Hepatocyte (in vitro differentiated cells): ENCODE data around the gene MXRA7.

Experiments used
- EZH2 ChIP-seq: fragments of 200-600 bp; sonication (generic); IDR thresholded peaks from 2 replicates; pipeline ENCODE4 v1.6.1; 2016; ENCODE audit warnings: antibody characterized with exemption, mild to moderate bottlenecking, borderline replicate concordance
- EZH2phosphoT487 ChIP-seq: fragments of 200-600 bp; sonication (generic); IDR thresholded peaks from one replicate; pipeline ENCODE4 v1.6.1; 2018; ENCODE audit warnings: antibody characterized with exemption, mild to moderate bottlenecking, low read depth, moderate library complexity; ENCODE audit not compliant: unreplicated experiment, severe bottlenecking
- TF ChIP-seq, protein P1 (sequence below): fragments of 200-600 bp; sonication (generic); IDR thresholded peaks from 2 replicates; pipeline ENCODE4 v1.5.1; 2016; ENCODE audit warnings: antibody characterized with exemption, mild to moderate bottlenecking; ENCODE audit not compliant: poor library complexity

DNA sequence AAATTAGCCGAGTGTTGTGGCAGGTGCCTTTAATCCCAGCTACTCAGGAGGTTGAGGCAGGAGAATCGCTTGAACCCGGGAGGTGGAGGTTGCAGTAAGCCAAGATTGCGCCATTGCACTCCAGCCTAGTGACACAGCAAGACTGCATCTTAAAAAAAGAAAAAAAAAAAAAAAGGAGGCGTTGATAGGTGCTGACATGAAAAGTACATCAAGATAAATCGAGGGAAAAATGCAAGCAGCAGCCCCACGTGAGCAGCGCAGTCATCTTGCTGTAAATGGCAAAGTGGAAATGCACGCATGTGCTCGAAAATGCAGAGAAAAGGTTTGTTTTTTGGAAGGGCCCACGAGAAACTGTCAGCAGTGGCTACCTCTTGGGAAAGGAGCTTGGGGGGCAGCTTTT is 20.9 kb downstream of the MXRA7 start:
- TF ChIP-seq, protein P1, sequence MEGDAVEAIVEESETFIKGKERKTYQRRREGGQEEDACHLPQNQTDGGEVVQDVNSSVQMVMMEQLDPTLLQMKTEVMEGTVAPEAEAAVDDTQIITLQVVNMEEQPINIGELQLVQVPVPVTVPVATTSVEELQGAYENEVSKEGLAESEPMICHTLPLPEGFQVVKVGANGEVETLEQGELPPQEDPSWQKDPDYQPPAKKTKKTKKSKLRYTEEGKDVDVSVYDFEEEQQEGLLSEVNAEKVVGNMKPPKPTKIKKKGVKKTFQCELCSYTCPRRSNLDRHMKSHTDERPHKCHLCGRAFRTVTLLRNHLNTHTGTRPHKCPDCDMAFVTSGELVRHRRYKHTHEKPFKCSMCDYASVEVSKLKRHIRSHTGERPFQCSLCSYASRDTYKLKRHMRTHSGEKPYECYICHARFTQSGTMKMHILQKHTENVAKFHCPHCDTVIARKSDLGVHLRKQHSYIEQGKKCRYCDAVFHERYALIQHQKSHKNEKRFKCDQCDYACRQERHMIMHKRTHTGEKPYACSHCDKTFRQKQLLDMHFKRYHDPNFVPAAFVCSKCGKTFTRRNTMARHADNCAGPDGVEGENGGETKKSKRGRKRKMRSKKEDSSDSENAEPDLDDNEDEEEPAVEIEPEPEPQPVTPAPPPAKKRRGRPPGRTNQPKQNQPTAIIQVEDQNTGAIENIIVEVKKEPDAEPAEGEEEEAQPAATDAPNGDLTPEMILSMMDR = no peak
- TF ChIP-seq EZH2phosphoT487 = no peak
- no peak for TF ChIP-seq EZH2
